ENCODE results near the gene ZNF416.
A peak's percentile ranks its signal among the peaks of the same experiment; 100 is the strongest.

Gene ZNF416

DNA sequence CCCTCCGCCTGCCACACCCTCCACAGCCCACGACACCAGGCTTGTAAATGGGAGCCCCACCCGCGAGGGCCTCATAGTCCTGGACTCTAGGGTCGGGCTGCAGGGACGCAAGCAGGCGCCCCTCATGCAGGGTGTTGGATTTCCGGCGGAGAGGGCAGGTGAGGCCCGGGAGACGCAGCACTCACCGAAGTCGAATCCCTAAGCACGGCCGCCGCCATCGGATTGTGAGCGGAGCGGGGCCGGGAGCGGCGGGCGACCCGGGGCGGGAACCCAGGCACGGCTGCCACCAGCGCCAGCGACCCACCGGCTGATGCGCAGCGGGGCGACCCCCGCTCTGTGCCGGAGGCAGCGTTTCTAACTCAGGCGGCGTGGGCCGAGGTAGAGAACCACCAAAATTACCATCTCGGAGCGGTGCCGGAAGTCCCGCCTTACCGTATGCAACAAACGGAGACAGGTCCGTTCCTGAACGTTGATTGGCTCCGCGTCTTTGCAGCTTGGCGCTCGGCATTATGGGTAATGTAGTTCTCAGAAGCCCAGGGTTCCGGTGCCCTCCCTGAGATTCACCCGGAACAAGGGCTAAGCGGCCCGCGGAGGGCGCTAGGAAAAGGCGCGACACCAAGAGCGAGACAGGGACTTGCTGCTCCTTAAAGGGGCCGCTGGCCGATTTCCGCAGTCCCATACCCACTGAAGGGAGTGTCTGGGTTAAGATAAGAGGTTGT lies at the start of gene ZNF416:
Gene ZNF416 (minus strand): TSS at position 425 of the 719 bp plus-strand sequence. CDS start 207 bp downstream, at position 218.
- peak; percentile 85 for DNase-seq (ENCODE audit: low read depth)

- no peak for DNase-seq (ENCODE audit: low read depth)
Observed at GRCh38 chr19:57623091-57623490, 44.4 kb upstream of the ZNF416 start.

DNA sequence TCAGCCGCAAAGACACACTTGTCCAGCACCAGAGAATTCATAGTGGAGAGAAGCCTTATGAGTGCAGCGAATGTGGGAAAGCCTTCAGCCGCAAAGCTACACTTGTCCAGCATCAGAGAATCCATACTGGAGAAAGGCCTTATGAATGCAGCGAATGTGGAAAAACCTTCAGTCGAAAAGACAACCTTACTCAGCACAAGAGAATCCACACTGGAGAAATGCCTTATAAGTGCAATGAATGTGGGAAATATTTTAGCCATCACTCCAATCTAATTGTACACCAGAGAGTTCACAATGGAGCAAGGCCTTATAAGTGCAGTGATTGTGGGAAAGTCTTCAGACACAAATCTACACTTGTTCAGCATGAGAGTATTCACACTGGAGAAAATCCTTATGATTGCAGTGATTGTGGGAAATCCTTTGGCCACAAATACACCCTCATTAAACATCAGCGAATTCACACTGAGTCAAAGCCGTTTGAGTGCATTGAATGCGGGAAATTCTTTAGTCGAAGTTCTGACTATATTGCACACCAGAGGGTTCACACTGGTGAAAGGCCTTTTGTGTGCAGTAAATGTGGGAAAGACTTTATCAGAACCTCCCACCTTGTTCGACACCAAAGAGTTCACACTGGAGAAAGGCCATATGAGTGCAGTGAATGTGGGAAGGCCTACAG lies 42.1 kb upstream of the ZNF416 start:
- DNase-seq (ENCODE audit: low read depth), result no peak

DNA sequence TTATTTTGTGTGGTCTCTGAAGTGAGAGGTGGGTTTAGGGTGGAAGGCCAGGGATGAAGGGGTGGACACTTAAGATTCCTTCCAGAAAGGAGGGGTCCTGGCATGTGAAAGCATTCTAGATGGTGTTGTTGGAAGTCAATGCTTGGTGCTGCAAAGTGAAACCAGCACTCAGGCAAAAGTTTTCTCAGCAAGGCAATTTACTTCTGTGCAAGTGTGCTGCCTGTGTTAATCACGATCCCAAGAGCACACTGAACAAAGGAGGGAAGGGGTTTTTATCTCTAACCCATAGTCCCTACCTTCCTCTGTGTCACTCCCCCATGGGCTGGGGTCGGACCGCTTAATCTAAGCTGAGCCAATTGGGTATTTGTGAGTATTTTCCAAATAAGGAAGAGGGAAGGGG lies 36.6 kb upstream of the ZNF416 start:
- no peak for DNase-seq (ENCODE audit: low read depth)

DNA sequence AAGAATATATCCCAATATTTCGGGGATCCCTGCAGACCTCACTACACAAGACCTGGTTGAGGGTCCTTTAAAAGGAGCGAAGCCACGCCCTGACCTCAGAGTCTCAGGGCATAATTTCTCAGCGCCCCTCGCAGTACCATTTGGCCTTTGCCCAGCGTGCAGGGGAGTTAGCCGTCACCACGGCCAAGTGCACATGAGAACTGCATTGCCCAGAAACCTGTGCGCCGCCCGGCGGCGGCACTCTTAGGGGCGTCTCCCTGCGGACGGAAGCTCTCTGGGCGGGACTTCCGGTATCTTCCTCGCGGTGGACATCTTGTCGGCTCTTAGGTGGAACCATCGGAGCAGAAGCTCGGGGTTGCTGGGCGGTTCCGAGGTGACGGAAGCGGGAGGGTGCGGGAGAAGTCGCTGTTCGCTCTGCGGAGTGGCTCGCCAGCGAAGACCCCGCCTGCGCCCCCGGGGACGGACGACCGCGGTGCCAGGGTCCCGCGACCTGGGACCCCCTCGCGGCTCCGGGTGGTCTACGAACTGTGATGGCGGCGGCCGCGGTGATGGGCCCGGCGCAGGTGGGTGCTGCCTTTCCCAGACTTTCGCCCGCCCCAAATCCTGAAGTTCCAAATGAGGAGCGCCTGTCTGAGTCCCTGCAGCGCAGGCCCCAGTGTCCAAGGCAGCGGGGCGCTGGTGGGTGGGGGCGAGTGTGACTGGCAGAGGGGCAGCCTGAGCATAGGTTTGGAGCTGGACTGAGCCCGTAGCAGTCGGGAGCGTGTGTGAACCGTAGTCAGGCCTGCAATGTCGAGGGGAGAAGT lies 35.4 kb upstream of the ZNF416 start, which contains the start of gene ZNF134:
Gene ZNF134 (plus strand): TSS at position 302 of the 803 bp plus-strand sequence. CDS start 5,227 bp downstream, outside the sequence.
- DNase-seq (ENCODE audit: low read depth), result peak; percentile 81

DNA sequence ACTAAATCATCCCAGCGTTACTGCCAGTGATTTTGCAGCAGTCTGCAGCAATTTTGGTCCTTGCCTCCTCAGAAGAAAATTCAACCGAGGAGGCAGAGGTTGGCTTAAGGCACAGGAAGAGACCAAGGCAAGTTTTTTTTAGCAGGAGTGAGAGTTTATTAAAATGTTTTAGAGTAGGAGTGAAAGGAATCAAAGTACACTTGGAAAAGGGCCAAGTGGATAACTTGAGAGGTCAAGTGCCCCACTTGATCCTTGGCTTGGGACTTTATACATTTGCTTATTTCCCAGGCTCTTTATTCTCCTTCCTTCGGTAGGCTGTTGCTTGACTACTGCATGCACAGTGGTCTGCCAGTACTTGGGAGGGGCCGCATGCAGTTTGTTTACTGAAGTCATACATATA lies 32.4 kb upstream of the ZNF416 start:
- no peak for DNase-seq (ENCODE audit: low read depth)

DNA sequence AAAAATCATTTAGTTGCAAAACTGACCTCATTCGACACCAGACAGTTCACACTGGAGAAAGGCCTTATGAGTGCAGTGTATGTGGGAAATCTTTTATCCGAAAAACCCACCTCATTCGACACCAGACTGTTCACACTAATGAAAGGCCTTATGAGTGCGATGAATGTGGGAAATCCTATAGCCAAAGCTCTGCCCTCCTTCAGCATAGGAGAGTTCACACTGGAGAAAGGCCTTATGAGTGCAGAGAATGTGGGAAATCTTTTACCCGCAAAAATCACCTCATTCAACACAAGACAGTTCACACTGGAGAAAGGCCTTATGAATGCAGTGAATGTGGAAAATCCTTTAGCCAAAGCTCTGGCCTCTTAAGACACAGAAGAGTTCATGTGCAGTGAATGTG lies 28.2 kb upstream of the ZNF416 start:
- DNase-seq (ENCODE audit: low read depth), result no peak

DNA sequence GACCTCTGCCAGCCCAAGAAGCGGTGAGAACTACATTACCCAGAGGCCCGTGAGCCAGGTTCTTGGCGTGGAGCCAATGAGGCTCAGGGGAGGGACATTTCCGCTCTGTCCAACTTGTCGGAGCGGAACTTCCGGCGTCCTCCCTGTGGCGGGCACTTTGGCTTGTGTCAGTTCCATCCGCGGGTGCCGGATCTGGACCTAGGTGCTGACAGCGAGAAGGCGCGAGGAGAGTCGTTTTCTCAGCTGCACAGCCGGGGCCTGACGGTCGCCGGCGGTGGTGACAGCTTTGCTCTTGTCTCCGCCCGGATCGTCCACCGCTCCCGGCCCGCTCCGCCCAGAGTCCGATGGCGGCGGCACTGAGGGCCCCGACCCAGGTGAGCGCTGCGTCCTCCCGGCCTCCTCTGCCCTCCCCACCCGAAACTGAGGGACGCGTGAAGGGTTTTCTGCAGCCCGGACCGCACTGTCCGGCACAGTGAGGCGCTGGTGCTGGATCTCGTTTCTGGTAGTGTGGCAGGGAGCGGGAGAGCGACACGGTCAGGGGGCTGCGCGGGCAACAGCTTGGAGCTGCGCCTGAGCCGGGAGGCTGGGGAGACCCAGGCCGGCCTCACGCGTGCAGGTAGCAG lies 21.2 kb upstream of the ZNF416 start, which contains the start of gene ZNF530:
Gene ZNF530 (plus strand): TSS at position 125 of the 623 bp plus-strand sequence. CDS start 4,461 bp downstream, outside the sequence.
- DNase-seq (ENCODE audit: low read depth), result peak; percentile 79

GRCh38 chr19:57599377-57599760 lies 20.7 kb upstream of the ZNF416 start:
- DNase-seq (ENCODE audit: low read depth), result no peak

GRCh38 chr19:57587529-57587928 lies 8.8 kb upstream of the ZNF416 start:
- DNase-seq (ENCODE audit: low read depth), result no peak

GRCh38 chr19:57583521-57584416 lies 5.1 kb upstream of the ZNF416 start, which contains the start of gene ZIK1:
ZIK1 (plus strand) TSS chr19:57584145; CDS start chr19:57584357, 212 bp downstream.
- peak; percentile 72 for DNase-seq (ENCODE audit: low read depth)

- DNase-seq (ENCODE audit: low read depth), result no peak
Observed at GRCh38 chr19:57583104-57583520, 4.4 kb upstream of the ZNF416 start.

DNA sequence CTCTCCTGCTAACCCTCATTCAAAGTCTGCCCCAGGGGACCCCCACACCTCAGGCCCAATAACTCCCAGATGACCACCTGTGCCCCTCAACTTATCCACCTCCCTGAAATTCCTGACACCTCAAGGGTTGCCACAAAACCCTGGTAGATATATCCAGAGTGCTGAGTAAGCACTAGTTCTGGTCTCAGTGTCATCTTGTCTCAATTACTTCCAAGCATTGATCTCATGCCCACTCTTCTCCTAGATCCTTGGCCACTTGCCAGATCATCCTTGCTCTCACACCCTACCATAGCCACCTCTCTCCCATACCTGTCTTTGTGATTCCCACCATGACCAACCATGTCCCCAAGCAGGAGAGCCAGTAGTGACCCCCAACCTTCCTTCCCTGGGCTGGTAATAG lies 2.0 kb downstream of the ZNF416 start:
- DNase-seq (ENCODE audit: low read depth), result no peak

GRCh38 chr19:57572415-57572947 lies 6.2 kb downstream of the ZNF416 start:
- no peak for DNase-seq (ENCODE audit: low read depth)

DNA sequence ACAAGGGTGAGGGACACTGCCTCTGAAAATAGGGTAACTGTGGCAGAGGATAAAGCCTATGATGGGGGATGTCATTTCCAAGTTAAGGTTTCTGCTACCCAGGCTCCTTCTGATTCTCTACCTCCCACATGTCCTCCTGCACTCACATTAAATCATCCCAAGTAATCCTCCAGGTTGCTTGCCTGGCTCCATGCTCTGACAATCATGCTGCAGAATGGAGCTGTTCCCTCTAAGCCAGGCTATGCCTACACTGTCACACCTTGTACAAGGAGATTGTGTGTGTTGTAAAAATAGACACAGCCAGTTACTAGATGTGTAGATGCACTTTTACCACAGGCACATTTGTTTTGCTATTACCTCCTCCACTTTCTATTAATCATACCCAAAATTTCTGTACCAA lies 8.0 kb downstream of the ZNF416 start:
- DNase-seq (ENCODE audit: low read depth), result no peak

GRCh38 chr19:57566396-57567265 lies 12.1 kb downstream of the ZNF416 start:
- DNase-seq (ENCODE audit: low read depth), result no peak

GRCh38 chr19:57563547-57563946 lies 15.2 kb downstream of the ZNF416 start:
- DNase-seq (ENCODE audit: low read depth), result no peak

DNA sequence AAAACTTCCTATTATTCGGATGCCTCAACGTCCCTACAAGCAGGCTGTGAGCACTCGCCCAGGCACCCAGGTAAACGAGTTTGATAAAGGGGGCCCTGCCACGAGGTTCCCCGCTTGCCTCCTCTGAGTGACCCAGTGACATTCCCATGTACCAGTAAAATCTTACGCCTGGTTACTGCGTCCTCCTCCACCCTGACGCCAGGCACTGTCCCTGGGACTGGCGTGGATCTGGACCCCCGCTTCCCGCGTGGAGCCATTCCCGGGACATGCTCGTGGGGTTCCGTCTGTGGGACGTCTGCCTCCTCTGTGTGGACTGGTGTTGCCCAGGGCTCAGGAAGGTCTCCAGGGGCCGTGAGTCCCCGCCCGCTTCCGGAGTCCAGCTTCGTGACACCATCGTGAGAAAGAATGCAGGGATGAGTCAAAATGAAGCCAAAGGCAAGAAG lies 18.6 kb downstream of the ZNF416 start:
- no peak for DNase-seq (ENCODE audit: low read depth)

DNA sequence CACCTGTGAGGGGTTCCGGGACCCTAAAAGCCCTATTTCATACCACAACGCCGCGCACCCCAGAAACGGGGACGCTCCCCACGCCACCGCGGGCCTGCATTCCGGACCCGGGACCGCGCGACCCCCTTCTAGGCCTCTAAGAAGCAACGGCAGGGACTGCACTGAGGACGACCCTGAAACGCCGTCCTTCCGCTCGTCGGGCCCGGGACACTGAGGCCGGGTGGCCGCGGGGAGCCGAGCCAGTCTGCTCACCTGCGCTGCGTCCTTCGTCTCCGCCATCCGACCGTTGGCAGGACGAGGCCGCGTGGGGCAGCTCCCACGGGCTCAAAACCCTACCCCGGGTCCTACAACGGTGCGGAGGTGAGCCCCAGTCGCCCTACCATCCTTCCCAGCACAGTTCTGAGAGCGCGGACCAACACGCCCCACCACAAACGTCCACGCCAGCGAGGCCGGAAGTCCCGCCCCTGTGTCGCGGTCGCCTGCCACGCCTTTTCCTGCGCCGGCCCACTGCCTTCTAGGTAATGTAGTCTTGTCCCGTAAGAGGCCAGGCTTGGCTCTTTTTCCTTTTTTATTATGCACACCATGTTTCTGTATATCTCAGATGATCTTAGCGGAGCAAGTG lies 19.2 kb downstream of the ZNF416 start, which contains the start of gene ZNF550:
Gene ZNF550 (minus strand): TSS at position 460 of the 622 bp plus-strand sequence. CDS start 181 bp downstream, at position 279.
- DNase-seq (ENCODE audit: low read depth), result peak; percentile 77
